Measurements from ENCODE around the gene CDKN3.

Gene CDKN3, protein sequence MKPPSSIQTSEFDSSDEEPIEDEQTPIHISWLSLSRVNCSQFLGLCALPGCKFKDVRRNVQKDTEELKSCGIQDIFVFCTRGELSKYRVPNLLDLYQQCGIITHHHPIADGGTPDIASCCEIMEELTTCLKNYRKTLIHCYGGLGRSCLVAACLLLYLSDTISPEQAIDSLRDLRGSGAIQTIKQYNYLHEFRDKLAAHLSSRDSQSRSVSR

GRCh38 chr14:54396493-54397335 lies at the start of gene CDKN3:
TSS of gene CDKN3 (plus strand) at chr14:54397007. CDS start at chr14:54397069, 62 bp downstream.
- DNase-seq = peak; percentile 99

- DNase-seq = no peak
These were observed 49.8 kb upstream of the CDKN3 start for GRCh38 chr14:54347044-54347443.

GRCh38 chr14:54348001-54348611 lies 48.7 kb upstream of the CDKN3 start:
- DNase-seq = peak; percentile 47

- no peak for DNase-seq
These were observed 47.7 kb upstream of the CDKN3 start for GRCh38 chr14:54348923-54349620.

GRCh38 chr14:54349713-54350112 lies 47.1 kb upstream of the CDKN3 start:
- no peak for DNase-seq

DNA sequence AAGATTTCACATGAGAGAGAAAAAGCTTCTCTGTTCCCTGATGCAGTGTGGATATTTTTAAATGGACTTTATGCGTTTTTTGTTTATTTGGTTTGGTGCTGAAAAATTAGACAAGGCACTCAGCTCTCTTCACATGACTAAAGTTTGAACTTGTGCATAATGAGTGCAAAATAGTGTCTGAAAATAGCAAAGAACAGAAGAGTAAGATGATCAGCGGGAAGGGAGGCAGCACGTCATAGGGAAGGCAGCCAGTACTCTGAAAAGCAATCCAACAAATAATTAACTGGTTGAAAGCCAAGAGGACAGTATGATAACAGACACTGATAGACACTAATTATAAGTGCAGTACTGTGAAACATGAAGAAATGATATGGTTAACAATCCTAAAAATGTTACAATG lies 46.6 kb upstream of the CDKN3 start:
- DNase-seq = no peak

- DNase-seq = no peak
These were observed 43.5 kb upstream of the CDKN3 start for GRCh38 chr14:54353266-54353665.

GRCh38 chr14:54353694-54354093 lies 43.1 kb upstream of the CDKN3 start:
- no peak for DNase-seq

DNA sequence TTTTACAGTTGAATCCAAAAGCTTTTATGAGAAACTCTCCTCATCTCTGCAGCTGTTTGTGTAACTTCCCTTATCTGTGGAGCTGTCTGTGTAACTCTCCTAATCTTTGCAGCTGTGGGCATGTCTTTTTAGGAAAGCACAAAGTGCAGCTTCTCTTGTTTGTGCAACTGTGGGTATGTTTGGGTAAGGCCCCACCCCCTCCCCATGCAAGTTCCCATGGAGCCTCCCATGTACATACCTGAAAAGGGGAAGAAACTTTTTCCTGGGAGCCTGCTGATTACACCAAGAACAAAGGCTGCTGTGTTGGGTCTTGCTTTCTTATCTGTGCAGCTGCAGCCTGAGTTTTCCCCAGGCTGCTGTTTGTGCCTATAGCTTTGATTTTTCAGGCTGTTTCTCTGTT lies 42.7 kb upstream of the CDKN3 start:
- no peak for DNase-seq

DNA sequence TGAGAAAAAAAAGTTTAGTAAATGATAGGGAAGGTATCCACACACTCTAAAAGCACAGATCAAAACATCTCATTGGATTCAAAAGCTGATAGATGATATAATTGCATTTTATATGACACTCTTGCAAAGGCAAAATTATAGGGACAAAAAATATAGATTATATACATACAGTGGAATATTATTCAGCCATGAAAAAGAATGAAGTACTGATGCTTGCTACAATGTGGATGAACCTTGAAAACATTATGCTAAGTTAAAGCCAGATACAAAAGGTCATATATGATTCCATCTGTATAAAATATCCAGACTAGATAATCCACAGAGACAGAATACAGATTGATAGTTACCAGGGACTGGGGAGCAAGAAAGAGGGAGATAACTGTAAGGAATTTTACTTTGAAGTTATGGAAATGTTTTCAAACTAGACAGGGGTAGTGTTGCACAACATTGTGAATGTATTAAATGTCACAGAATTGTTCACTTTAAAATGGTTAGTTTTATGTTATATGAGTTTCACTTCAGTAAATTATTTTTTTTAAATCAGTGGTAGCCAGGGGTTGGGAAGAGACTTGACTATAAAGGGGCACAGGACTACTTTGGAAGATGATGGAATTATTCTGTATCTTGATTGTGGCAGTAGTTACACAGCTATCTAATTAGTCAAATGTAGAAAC lies 41.7 kb upstream of the CDKN3 start:
- no peak for DNase-seq

DNA sequence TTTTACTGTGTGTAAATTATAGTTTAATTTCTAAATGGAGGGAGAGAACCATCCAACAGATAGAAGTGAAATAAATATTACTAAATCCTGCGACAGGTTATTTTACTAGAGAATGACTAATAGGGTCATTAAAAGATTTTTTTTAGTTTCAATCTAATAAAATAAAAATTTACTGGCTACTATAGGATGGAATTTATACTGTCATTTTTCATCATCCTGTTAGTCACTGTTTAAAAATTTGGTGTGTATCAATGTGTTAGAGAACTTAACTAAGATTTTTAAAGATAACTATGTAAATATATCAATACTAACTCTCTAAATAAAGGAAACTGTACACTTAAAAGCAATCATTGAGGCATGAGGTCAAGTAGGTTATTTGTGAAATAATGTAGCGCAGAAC lies 41.1 kb upstream of the CDKN3 start:
- DNase-seq = no peak

GRCh38 chr14:54356172-54356571 lies 40.6 kb upstream of the CDKN3 start:
- DNase-seq = no peak

DNA sequence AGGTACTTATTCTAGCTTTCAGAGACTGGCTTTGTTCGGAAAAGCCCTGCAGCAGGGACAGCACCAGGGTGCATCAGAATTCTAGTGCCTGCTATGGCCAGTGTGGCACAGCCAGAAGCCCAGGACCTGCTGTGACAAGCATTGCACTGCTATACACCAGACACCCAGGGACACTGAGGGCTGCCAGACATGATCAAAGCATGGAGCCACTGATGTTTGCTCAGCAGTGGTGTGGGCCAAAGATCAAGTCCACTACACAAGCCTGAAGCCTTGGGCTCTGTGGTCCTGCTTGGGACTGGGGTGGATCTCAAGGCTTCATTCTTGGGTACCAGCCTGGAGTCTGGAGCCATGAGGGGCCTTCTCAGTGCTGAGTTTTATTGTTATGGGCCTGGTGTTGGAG lies 36.1 kb upstream of the CDKN3 start:
- DNase-seq = no peak

DNA sequence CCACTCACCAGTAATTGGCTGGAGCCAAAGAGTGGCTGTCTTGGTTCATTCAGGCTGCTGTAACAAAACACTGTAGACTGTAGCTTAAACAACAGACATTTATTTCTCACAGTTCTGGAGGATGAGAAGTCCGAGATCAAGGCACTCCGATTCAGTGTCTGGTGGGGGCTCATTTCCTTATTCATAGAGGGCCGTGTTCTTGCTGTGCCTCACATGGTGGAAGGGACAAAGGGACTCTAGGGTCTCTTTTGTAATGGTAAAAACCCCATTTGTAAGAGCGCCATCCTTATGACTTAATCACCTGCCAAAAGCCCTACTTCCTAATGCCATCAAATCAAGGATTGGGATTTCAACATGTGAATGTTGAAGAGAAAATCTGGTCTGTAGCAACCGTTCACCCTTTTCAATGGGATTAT lies 34.7 kb upstream of the CDKN3 start:
- DNase-seq = no peak

DNA sequence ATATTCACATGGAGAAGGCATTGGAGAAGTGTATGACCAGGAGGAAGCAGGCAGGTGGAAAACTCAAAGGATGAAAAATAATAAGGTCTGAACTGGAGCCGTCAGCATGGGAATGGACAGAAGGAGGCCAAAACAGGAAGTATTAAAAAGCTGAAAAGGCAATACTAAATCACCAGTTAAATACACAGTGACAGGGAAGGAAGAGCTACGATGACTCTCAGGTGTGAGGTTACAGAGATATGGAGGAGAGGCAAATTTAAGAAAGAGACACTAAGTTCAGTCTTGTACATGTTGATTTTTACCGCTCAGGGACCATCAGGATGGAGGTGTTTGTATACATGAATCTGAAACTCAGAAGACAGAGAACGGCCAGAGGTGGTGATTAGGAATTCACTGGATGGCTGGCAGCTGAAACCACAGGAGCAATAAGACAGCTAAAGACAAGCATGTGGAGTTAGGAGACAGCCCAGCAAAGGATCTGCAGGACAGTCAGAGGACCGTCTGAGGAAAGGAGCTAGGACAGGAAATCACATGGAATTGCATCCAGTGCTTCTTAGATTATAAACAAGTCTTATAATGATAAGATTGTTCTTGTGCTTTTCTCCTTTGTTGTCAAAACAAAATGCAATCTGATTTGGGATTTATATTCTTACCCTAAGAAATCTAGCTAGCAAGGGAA lies 33.9 kb upstream of the CDKN3 start:
- no peak for DNase-seq

- DNase-seq = no peak
These were observed 32.0 kb upstream of the CDKN3 start for GRCh38 chr14:54364555-54365415.

DNA sequence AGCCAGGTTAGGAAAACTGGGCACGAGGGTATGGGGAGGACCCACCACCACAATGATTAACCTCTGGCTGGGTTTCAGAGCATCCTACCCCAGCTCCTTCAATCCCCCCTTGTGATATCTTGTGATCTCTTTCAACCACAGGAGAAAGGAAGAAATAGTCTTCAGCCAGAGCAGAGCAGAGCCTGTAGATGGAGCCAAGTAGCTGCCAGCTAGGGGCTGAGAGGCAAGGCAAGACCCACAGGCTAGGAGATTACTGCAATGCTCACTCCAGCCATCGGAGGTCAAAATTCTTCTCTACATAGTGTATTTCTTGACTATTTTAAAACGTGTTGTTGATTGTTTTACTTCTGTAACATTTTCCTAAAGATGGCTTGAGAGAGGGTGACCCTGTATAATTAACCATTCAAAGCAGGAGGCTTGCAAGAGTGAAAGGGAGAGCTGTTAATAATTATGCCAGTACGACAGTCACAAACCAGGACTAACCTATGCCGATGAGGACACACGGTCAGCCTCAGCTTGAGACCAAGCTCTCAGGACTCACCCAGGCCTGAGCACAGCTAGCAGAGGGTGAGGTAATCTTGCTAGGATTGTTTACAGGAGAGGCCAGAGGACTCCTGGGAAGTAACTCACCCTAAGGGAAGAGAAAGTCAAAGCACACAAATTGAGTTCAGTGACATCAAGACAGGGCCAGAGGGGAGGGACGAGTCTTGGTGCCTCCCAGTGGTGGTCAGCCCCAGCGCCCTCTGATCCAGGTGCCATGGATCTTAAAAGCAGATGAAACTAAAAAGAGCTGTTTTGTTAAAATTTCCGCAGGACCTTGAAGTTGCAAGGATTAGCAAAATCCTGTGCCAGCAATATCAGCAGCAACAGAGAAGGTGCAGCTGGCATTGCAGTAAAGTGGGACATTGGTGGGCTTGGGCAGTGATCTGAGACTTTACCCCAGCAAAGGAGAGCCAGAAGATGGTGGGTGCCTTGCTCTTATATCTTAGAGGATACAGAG lies 29.8 kb upstream of the CDKN3 start:
- peak; percentile 39 for DNase-seq

- DNase-seq = no peak
These were observed 28.5 kb upstream of the CDKN3 start for GRCh38 chr14:54368291-54368690.

GRCh38 chr14:54369343-54369742 lies 27.5 kb upstream of the CDKN3 start:
- DNase-seq = no peak
